HL-60/S4 treated with retinoic acid at 250 ng/mL for 4 days and 3 days (cell line): Measurements from ENCODE around the gene AUP1.

ENCODE experiments used
- in situ Hi-C: fragments of 300-500 bp; cut with MboI; formaldehyde crosslinking; loops from 2 replicates; pipeline ENCODE4 v1.7.0; 2022; ENCODE audit warnings: low sequenced_read_pairs

The AUP1 gene

DNA sequence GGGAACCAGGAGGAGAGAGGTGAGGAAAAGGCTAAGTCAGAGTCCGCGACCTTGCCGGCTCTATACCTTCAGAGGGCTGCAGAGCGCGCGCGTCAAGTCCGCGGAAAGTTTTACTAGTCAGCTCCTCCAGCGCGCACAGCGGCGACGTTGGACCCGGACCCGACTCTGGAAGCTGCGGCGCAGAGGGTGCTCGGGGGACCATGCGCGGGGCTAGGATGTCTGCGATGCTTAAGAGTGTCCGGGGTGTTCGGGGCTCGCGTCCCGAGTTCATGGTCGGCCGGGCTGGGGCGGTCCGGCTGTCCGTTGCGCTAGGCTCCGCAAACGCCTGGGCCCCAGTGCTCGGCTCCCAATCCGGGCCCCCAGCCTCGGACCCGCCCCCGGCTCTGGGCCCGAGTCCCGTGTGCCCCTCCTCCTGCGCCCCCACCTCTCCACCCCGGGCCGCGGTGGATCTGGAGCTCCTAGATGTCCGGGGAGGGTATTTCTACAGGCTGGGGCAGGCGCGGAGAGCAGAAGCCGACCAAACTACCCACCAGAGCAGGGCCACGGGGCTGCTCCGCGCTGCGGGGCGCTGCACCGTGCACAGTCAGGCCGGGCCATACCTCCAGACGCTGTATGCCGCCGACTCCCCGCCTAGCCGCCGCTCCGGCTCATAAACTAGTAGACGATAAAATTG is 30.1 kb downstream of the AUP1 start, which contains the start of gene LBX2:
TSS of gene LBX2 (minus strand) at position 337 of the 673 bp plus-strand sequence. CDS start at position 271, 66 bp downstream.
- in situ Hi-C loops = no loop called here

DNA sequence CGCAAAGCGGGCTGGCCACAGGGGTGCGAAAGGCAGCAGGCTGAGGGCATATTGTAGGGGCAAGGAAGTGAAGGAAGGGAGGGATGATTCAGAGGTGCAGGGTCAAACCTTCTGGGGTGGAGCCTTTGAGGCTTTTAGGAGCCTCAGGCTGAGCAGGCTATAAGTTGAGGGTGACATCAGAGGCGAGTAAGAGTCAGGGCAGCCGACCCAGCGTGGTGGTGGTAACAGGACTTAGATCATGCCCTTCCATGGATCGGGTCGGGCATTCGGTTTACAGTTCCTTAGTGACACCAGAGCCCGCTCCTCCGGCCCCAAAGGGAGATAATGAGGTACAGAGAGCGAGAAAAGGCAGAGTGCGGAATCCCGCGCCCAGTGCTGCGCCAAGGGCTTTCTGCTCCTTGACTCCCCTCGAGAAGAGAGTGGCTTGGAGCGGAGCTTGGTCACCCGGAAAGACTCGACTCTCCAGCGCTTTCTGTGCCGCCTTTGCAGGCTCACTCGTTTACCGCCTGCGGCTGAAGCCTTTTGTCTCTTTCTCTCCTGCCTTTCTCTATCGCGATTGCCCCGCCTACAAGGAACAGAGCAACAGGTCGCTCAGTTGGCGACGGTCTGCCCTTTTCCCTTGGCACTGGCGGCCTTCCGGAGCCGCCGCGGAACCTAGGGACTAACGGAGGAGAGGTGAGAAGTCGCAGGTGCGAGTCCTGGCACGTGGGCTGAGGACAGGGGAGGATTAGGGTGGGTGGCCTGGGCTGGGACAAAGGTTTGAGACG is 30.8 kb downstream of the AUP1 start:
- in situ Hi-C loops = no loop called here

DNA sequence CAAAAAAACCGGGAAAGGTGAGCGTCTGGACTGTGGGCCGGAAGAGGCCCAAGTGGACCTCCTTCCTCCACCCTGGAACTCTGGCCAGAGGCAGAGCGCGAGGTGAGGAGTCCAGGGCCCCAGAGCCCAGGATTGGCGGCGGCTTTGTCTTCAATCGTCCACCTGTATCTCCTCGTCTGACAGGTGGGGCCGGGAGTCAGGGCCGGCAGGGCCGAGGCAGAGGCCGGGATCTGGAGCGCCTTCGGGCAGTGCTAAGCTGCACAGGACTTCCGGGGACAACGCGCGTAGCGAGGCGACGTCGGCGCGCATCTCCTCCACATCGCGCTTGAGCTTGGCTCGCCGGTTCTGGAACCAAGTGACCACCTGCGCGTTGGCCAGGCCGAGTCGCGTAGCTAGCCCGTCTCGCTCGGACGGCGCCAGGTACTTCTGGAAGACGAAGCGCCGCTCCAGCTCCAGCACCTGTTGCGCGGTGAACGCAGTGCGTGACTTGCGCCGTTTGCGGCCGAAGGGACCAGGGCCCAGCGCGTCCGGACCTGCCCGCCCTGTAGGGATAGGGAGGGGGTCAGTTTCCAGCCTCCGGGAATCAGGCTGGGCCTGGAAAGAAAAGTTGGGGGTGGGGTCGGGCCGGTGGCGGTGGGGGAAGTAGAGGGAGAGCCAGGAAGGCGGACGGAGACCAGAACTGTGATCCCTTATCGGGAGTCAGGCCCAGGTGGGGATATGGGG is 31.6 kb downstream of the AUP1 start:
- in situ Hi-C loops = no loop called here

DNA sequence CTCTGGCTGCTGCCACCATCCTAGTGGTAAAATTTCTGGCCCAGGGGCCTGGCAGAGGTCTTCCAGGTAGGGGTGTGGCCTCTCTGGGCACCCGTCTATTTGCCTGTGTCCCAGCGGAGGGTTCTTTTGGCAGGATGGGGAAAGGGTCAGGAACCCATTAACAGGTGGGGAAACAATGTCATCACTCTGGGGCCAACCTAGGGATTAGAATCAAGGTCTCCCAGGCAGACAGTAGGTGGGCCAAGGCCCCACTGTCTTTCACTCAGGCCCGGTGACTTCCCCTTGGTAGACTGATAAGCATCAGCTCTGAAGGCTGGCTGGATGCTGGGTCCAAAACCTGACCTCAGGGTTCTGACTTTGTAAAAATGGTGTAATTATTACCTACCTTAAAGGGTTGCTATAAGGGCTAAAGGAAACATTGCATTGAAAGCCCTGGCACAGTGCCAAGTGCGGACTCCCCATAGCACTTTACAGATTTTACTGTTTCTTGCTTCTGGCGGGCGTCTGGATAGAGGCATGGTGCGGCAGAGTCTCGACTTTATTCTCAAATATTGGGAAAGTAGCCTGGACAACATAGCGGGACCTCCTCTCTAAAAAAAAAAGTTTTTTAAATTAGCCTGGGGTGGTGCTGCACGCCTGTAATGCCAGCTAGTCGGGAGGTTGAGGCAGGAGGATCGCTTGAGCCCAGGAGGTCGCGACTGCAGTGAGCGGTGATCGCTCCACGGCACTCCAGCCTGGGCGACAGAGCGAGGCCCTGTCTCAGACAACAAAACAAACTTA is 32.3 kb downstream of the AUP1 start:
- in situ Hi-C loops = no loop called here

DNA sequence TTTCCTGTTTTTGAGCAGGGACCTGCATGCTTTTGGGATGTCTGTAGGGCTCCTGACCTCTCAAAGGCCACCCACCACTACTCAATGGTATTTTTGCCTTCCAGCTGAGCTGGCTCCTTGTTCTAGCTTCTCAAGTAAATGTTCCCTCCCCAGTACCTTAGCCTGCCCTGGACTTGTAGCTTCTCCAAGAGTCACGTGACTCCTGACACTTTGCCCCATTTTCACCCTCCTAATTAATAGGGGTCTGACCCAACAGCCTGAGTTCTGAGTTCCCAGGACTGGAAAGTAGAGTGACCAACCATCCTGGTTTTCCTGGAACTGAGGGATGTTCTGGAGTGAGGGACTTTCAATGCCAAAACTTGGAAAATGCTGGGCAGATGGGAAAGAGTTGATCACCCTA is 34.1 kb downstream of the AUP1 start:
- in situ Hi-C loops = no loop called here

DNA sequence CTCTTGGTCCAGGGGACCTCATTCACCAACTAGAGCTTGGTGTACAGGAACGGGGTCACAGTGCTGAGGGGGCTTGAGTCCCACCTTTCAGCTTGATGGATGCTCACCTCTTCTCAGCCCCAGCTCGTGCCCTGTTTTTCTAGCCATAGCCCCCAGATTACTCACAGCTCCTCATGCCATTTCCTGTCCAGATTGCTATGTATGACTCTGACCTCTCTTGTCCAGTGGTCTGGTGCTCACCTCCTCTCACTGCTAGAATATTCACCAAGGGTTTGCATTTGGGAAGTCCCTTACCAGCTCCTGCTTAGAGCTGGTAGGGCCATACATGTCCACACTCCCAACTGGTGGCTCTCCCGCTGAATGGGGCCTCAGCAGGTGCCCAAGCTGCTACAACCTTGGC is 36.0 kb downstream of the AUP1 start:
- in situ Hi-C loops = no loop called here

DNA sequence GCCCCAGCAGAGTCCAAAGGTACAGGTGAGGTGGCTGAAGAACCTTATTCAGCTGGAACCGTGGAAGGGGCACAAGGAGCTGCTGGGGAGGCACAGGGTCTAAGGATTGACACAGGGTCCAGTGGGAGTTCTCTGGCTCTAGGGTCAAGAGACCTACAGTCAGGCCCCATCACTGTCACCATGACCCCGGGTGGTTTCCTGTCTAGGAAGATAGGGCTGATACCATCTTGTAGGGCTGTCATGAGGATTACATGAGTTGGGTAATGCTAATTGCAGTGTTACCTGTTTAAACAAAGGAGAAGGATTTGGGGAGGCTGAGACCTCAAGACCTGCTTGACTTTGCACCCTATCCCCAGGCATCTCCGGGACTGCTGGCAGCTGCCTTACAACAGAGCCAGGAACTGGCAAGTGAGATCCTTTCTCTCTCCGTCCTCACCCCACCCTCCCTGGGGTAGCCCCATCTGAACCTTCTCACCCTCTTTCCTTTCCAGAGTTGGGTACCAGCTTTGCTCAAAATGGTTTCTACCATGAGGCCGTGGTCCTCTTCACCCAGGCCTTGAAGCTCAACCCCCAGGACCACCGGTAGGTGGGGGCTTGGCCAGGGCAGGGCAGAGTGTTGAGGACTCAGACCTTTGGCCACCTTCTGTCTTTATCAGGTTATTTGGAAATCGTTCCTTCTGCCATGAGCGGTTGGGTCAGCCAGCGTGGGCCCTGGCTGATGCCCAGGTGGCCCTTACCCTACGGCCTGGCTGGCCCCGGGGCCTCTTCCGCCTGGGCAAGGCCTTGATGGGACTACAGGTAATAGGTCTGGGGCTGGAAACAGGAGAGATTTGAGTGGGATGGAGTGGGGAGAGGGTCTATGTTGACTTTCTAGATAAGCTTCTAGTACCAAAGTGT is 37.6 kb downstream of the AUP1 start:
- in situ Hi-C loops = no loop called here

DNA sequence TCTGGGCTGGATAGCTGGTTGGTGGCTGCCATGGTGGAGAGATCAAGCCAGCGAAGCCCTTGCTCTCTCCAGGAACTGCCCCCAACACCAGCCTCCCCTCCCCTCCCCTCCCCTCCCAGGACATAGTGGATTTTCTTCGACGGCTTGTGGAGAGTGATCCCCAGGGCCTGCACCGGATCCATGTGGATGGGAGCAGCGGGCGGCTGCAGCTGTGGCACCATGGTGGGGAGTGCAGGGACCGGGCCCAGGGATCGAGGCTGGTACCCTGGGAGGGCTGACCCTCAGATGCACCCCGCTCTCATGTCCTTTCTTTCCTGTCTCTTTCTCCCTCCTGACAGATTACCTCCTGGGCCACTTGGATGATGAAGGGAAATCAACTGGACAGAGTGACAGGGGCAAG is 39.6 kb downstream of the AUP1 start:
- in situ Hi-C loops = loop anchor here (10.0 kb wide), 1 partner anchor 95 kb away; no protein-coding TSS in a partner anchor

DNA sequence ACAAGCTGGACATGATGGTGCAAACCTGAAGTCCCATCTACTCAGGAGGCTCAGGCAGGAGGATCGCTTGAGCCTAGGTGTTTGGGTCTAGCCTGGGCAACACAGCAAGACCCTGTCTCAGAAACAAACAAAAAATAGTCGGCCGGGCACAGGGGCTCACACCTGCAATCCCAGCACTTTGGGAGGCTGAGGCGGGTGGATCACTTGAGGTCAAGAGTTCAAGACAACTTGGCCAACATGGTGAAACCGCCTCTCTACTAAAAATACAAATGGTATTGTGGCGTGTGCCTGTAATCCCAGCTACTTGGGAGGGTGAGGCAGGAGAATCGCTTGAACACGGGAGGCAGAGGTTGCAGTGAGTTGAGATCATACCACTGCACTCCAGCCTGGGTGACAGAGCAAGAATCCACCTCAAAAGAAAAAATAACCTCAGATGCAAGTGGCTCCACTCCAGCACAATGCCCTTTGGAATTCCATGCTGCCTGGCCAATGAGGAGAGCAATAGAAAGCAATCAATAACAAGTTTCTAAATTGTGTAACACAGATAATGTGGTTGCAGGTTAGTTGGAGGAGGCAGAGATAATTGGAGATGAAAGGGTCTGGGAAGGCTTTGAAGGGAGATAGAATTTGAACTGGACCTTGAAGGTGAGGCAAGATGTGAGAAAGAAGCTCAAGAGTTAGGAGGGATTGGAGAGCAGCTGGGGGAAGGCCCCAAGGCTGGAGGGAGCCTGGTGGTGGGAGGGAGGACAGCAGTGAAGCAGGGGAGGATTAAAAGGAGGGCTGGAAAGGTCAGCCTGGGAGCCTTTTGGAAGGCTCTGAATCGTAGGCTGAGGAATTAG is 40.6 kb downstream of the AUP1 start:
- in situ Hi-C loops = loop anchor here (10.0 kb wide), 1 partner anchor 96 kb away; no protein-coding TSS in a partner anchor

DNA sequence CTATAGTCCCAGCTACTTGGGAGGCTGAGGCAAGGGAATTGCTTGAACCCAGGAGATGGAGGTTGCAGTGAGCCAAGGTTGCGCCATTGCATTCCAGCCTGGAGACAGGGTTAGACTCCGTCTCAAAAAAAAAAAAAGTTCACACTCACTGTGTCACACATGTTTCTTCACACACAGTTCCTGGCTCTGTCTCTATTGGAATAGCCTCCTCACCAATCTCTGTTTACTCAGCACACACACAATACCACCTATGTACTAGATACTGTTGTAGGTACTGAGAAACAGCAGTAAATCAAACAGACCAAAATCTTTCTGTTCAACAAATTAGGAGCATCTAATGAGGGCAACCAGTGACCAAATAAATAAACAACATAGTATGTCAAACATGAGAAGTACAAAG is 43.4 kb downstream of the AUP1 start:
- in situ Hi-C loops = loop anchor here (10.0 kb wide), 1 partner anchor 99 kb away; no protein-coding TSS in a partner anchor

DNA sequence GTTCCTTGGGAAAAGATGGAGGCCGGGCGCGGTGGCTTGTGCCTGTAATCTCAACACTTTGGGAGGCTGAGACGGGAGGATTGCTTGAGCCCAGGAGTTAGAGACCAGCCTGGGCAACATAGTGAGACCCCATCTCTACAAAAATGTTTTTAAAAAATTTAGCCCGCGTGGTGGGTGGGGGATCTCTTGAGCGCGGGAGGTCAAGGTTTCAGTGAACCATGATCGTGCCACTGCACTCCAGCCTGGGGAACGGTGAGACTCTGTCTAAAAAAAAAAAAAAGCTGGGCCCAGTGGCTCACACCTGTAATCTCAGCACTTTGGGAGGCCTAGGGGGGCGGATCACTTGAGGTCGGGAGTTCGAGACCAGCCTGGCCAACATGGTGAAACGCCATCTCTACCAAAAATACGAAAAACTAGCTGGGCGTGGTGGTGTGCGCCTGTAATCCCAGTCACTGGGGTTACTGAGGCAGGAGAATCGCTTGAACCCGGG is 45.8 kb downstream of the AUP1 start:
- in situ Hi-C loops = loop anchor here (10.0 kb wide), 1 partner anchor 101 kb away; no protein-coding TSS in a partner anchor

DNA sequence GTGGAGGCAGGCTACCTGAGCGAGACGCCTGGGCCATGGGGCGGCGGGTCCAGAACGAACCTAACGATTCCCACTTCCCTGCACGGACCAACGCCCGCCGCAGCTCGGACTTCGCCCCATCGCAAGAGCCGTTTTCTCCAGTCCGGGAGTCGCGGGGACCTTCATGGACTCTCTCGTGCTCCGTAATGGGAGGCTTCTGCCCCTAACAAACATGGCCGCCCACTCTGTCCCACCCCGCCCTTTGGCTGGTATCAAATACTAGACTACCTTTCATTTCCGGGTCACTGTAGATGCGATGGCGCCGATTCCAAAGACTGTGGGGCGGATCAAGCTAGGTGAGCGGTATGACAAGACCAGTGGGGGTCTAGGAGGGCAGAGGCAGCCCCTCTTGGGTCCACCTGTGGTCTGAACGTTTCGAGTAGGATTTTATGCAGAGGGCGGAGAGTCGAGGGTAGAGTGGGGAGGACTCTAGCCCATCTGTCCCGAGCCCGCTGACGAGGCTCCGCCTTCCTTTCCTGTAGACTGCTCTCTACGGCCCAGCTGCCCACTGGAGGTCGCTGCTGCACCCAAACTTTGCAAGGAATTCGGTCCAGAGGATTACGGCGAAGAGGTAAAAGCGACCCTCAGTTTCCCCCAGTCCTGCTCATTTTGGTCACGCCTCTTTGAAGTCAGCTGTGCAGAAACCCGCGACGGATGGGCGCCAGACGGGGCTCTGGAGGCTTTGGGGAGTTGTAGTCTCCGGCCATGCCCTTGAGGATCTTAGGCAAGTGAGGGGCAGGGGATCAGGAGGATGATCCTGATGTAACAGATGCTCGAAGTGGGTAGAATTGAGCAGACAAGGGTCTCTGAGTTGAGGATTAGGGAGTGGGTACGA is 46.5 kb downstream of the AUP1 start, which contains the start of the genes CCDC142 and TTC31:
TSS of gene CCDC142 (minus strand) at position 198 of the 874 bp plus-strand sequence. CDS start at position 37, 161 bp downstream.
TSS of gene TTC31 (plus strand) at position 281 of the 874 bp plus-strand sequence. CDS start at position 296, 15 bp downstream.
- in situ Hi-C loops = loop anchor here (10.0 kb wide), 1 partner anchor 102 kb away; no protein-coding TSS in a partner anchor

DNA sequence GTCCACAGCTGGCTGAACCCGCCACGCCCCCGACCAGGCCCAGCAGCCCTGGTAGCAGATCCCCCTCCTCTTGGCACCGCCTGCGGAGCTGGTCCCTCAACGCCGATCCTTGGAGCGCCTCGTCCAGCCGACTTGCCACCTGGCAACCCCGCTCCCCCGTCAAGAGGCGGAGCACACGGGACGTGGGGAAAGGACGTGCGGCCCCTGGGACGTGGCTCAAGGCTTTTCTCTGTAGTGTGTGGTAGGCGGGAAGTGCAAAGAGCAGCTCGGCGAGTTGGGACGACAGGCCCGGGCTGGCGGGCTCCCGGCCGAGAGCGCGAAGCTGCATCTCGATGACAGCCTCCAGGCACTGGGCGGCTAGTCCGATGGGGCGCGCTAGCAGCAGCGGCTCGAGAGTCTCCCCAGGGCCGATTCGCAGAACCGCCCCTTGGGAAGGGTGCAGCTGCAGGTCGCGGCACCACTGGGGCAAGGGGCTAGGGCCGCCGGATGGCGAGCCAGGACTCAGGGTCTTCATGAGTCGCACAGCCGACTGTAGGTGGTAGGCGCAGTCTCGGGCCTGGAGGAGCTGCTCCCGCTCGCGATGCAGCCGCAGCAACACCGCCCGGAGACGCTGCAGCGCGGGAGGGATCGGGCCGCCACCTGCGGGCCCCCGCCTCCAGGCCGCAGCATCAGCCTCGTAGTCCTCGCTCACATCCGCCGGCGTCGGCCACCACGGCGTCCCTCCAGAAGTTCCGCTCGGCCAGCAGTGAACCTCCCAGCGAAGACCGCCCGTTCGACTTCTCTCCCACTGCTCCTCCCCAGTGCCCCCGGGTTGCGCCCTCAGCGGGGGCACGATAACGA is 47.3 kb downstream of the AUP1 start:
- in situ Hi-C loops = loop anchor here (10.0 kb wide), 1 partner anchor 103 kb away; no protein-coding TSS in a partner anchor

DNA sequence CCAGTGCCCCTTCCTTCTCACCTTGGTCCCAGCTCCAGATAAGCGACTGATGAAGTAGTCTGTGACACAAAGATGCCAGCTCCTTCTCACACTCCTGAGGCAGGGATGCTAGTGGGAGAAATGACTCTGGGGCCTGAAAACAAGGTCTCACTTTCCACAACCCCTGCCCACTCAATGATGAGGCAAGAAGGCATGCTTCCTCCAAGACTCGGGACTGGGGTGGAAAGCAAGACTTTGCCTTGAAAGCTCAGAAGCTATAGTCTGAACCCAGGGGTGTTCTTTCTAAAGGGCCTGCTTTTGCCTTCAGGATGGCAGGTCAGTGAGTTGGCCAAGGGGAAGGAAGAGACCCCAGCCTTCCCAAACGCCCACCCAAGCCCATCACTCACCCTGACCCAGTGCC is 48.1 kb downstream of the AUP1 start:
- in situ Hi-C loops = loop anchor here (10.0 kb wide), 1 partner anchor 103 kb away; no protein-coding TSS in a partner anchor
